ES-I3 (cell line): Measurements from ENCODE around the gene ARX.

ENCODE experiments used
- H3K36me3 ChIP-seq: 2 replicates; pipeline ENCODE4 v1.6.1; 2013; ENCODE audit warnings: mild to moderate bottlenecking, low read length, control low read depth, moderate library complexity; ENCODE audit not compliant: insufficient read depth
- H3K4me1 ChIP-seq: 2 replicates; pipeline ENCODE4 v1.6.1; 2013; ENCODE audit warnings: mild to moderate bottlenecking, control low read depth, low read length; ENCODE audit not compliant: insufficient read depth
- H3K9ac ChIP-seq: 2 replicates; pipeline ENCODE4 v1.6.1; 2013; ENCODE audit warnings: low read depth, mild to moderate bottlenecking, low read length, moderate library complexity
- H3K9me3 ChIP-seq: 2 replicates; pipeline ENCODE4 v1.6.1; 2013; ENCODE audit warnings: mild to moderate bottlenecking, low read length, moderate library complexity; ENCODE audit not compliant: control insufficient read depth, insufficient read depth

ARX gene

GRCh38 chrX:24956828-24957227 lies 58.9 kb downstream of the ARX start:
- no peaks in the 10 kb centered on the region for H3K36me3 ChIP-seq
- H3K9me3 ChIP-seq, result no peaks in the 10 kb centered on the region
- H3K9ac ChIP-seq, result no peak overlapping the region
- H3K4me1 ChIP-seq, result peaks cover under 1% of the 10 kb centered on the region; the same call in 1 of the 2 replicates

- peaks cover 6% of the 10 kb centered on the region; the same call in 1 of the 2 replicates for H3K4me1 ChIP-seq
- H3K36me3 ChIP-seq, result no peaks in the 10 kb centered on the region
- H3K9ac ChIP-seq, result no peak overlapping the region
- no peaks in the 10 kb centered on the region for H3K9me3 ChIP-seq
Observed at GRCh38 chrX:24955372-24955930, 60.3 kb downstream of the ARX start.

GRCh38 chrX:24954732-24955131 lies 61.0 kb downstream of the ARX start:
- Histone ChIP-seq H3K9ac (no peak overlapping the region), H3K4me1 (peaks cover 6% of the 10 kb centered on the region; the same call in 1 of the 2 replicates), H3K36me3 (no peaks in the 10 kb centered on the region), H3K9me3 (no peaks in the 10 kb centered on the region)
